Right atrium auricular region (tissue), 2 donors: ENCODE results near the gene ADPRS. TPM values are rescaled to one million over a fixed set of nuclear protein-coding genes. Genes with fewer than 3 reads are reported as not detected.

ENCODE experiments used
- DNase-seq: peaks from one replicate; pipeline ENCODE4 v3.0.0-alpha.2; 2019; ENCODE audit warnings: low spot score
- H3K27ac ChIP-seq, 2 donors: fragments of 200-600 bp; sonication (generic); 1 replicate in 1 of 2; 2 replicates in 1 of 2; pipeline ENCODE4 v1.5.1; 2016 to 2019
- H3K27me3 ChIP-seq, 2 donors: fragments of 200-600 bp; sonication (generic); one replicate each; pipeline versions ENCODE4 v1.5.1 to v1.6.0; 2017 to 2019
- H3K36me3 ChIP-seq: fragments of 200-600 bp; sonication (generic); one replicate; pipeline ENCODE4 v1.5.1; 2016
- H3K4me1 ChIP-seq, 2 donors: fragments of 200-600 bp; sonication (generic); one replicate each; pipeline versions ENCODE4 v1.5.1 to v1.6.0; 2017 to 2019
- H3K4me3 ChIP-seq, 2 donors: fragments of 200-600 bp; sonication (generic); 1 replicate in 1 of 2; 2 replicates in 1 of 2; pipeline ENCODE4 v1.5.1; 2017 to 2019; ENCODE audit warnings: mild to moderate bottlenecking in 1 of 2, moderate library complexity in 1 of 2
- H3K9me3 ChIP-seq, 2 donors: fragments of 200-600 bp; sonication (generic); one replicate each; pipeline ENCODE4 v1.5.1; 2019
- CTCF ChIP-seq, 2 donors: fragments of 200-600 bp; sonication (generic); IDR thresholded peaks; one replicate each; pipeline ENCODE4 v1.5.1; 2019; ENCODE audit warnings: antibody characterized with exemption in 2 of 2
- total RNA-seq, 2 donors: library from RNA; depleted of rRNA; stranded (reverse); fragments of >200 nt; gene quantifications; one replicate each; pipeline ENCODE4 v1.1.0, GENCODE V29; 2016

Gene ADPRS
- total RNA-seq, 2 donors from 2014 or later: 24.3 to 25.6 TPM

- peak overlapping the region; percentile 86 to 94 for H3K4me3 ChIP-seq
- H3K9me3 ChIP-seq: no peaks in the 10 kb centered on the region
- DNase-seq: no peak
- H3K27ac ChIP-seq: peak overlapping the region; percentile 85 to 90
- TF ChIP-seq CTCF (IDR thresholded peaks at IDR 0.05): no peak
- H3K27me3 ChIP-seq: no peaks in the 10 kb centered on the region
- peaks cover 27% of the 10 kb centered on the region for H3K36me3 ChIP-seq
- H3K4me1 ChIP-seq: peaks cover 0 to 23% of the 10 kb centered on the region in 2 donors
Measured at GRCh38 chr1:36089393-36090121, 865 bp downstream of the ADPRS start.

- DNase-seq: no peak
- TF ChIP-seq CTCF (IDR thresholded peaks at IDR 0.05): no peak
- H3K27me3 ChIP-seq: no peaks in the 10 kb centered on the region
- H3K4me1 ChIP-seq: peaks cover 0 to 19% of the 10 kb centered on the region in 2 donors
- no peak overlapping the region for H3K27ac ChIP-seq
- H3K4me3 ChIP-seq: no peak overlapping the region
- H3K9me3 ChIP-seq: no peaks in the 10 kb centered on the region
- H3K36me3 ChIP-seq: peaks cover 32% of the 10 kb centered on the region
Measured at GRCh38 chr1:36091141-36091540, 2.4 kb downstream of the ADPRS start.

GRCh38 chr1:36091698-36092097 lies 3.0 kb downstream of the ADPRS start:
- Histone ChIP-seq H3K27me3 (no peaks in the 10 kb centered on the region), H3K4me1 (peaks cover 0 to 19% of the 10 kb centered on the region in 2 donors), H3K27ac (no peak overlapping the region), H3K4me3 (no peak overlapping the region), H3K36me3 (peaks cover 32% of the 10 kb centered on the region), H3K9me3 (no peaks in the 10 kb centered on the region)
- no peak for TF ChIP-seq CTCF (IDR thresholded peaks at IDR 0.05)
- DNase-seq: no peak

- Histone ChIP-seq H3K27me3 (no peaks in the 10 kb centered on the region), H3K36me3 (peaks cover 32% of the 10 kb centered on the region), H3K27ac (no peak overlapping the region), H3K4me1 (peaks cover 0 to 19% of the 10 kb centered on the region in 2 donors), H3K4me3 (no peak overlapping the region), H3K9me3 (no peaks in the 10 kb centered on the region)
- TF ChIP-seq CTCF (IDR thresholded peaks at IDR 0.05): no peak
- no peak for DNase-seq
Measured at GRCh38 chr1:36092166-36092797, 3.6 kb downstream of the ADPRS start.

GRCh38 chr1:36092798-36093185 lies 4.1 kb downstream of the ADPRS start:
- Histone ChIP-seq H3K27me3 (no peaks in the 10 kb centered on the region), H3K36me3 (peaks cover 32% of the 10 kb centered on the region), H3K4me3 (no peak overlapping the region), H3K9me3 (no peaks in the 10 kb centered on the region), H3K27ac (no peak overlapping the region), H3K4me1 (peaks cover 0 to 19% of the 10 kb centered on the region in 2 donors)
- TF ChIP-seq CTCF (IDR thresholded peaks at IDR 0.05): no peak
- no peak for DNase-seq
